HCT116 (cell line): ENCODE data around the gene CD44.

ENCODE experiments used
- CTCF ChIP-seq, 3 experiments: fragments of 200-600 bp in 1 of 3; sonication (generic) in 1 of 3; IDR thresholded peaks in 2 of 3; conservative IDR thresholded peaks in 1 of 3; 2 replicates each; pipeline ENCODE4 v1.5.1; 2012 to 2017; ENCODE audit warnings: low read depth in 2 of 3, low read length in 2 of 3, antibody characterized with exemption in 1 of 3, borderline replicate concordance in 1 of 3, control low read depth in 1 of 3, mild to moderate bottlenecking in 1 of 3, mixed read lengths in 1 of 3, mixed run types in 1 of 3, moderate library complexity in 1 of 3; ENCODE audit not compliant: insufficient read depth in 1 of 3
- EZH2phosphoT487 ChIP-seq: fragments of 200-600 bp; IDR thresholded peaks from 2 replicates; pipeline ENCODE4 v1.6.1; 2018; ENCODE audit warnings: antibody characterized with exemption, borderline replicate concordance
- POLR2A ChIP-seq: IDR thresholded peaks from 2 replicates; pipeline ENCODE4 v1.7.0; 2011; ENCODE audit warnings: borderline replicate concordance; ENCODE audit not compliant: insufficient read depth, insufficient read length; ENCODE audit errors: extremely low read depth
- SP1 ChIP-seq: IDR thresholded peaks from 2 replicates; pipeline ENCODE4 v1.6.1; 2012; ENCODE audit warnings: low read depth
- ZBTB33 ChIP-seq: IDR thresholded peaks from 2 replicates; pipeline ENCODE4 v1.6.1; 2011; ENCODE audit warnings: mild to moderate bottlenecking, low read length, moderate library complexity; ENCODE audit not compliant: insufficient replicate concordance; ENCODE audit errors: extremely low read depth

- TF ChIP-seq ZBTB33 (no peak), POLR2A (no peak), CTCF (IDR thresholded peaks at IDR 0.05 in 2 of 3, conservative IDR thresholded peaks at IDR 0.05 in 1 of 3; ENCODE audit: borderline replicate concordance in 1 of 3, insufficient read depth in 1 of 3, low read depth in 2 of 3, low read length in 2 of 3) (no peak), SP1 (no peak), EZH2phosphoT487 (no peak)
These were observed 137.6 kb downstream of the CD44 start for GRCh38 chr11:35276396-35277145.
